ENCODE measurements around the gene CDT1. TPM values are rescaled to one million over a fixed set of nuclear protein-coding genes. Genes with fewer than 3 reads are reported as not detected.
"Not testable (repeated sequence)": the region's sequence is repeated elsewhere in the genome, so short reads cannot be mapped to it uniquely, and the experiment has no call there.

The CDT1 gene
- polyA plus RNA-seq, 3 donors = 16.6 to 23.1 (median 22.1) TPM

GRCh38 chr16:88764913-88765349, 38.7 kb upstream of the CDT1 start:
- no peak for DNase-seq

- DNase-seq = no peak
Measured at GRCh38 chr16:88766975-88767374, 36.6 kb upstream of the CDT1 start.

GRCh38 chr16:88767546-88768070, 36.0 kb upstream of the CDT1 start:
- DNase-seq = no peak

GRCh38 chr16:88768071-88768783, 35.4 kb upstream of the CDT1 start:
- DNase-seq = no peak

DNA sequence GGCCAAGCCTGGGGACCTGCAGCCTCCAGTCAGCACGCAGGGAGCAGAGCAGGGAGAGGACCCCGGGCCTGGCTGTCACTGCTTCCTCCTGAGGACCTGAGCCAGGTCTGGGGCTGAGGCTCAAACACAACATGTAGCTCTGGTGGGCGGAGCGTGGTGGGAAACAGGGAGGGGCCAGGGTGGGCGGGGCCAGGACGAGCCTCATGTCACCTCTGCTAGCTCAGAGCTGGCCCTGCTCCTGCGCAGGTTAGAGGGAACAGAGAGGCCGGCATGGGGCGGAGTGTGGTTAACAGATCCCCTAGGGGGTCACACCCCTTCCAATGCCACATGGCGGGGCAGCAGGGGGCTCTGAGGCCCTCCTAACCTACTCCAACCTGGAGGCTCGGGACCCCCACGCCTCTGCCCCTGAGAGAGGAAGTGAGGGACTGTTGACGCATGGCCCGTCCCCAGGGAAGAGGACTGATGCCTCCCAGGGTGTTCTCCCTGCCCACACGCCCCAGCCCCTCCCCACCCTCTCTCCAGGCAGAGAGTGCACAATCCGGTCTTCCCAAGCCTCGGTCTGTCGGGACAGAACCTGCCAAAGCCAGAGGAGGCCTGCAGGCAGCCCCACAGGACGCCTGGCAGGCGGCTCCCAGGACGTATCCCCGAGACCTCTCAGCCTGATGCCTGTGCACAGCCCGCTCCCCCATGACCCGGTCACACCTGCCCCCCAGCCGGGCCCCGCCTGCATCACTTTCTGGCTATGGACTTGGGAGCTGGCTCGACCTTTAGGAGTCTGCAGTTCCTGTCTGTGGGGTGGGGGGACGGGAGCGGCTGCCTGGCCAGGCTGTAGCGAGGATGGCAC, 33.8 kb upstream of the CDT1 start:
- no peak for DNase-seq

DNA sequence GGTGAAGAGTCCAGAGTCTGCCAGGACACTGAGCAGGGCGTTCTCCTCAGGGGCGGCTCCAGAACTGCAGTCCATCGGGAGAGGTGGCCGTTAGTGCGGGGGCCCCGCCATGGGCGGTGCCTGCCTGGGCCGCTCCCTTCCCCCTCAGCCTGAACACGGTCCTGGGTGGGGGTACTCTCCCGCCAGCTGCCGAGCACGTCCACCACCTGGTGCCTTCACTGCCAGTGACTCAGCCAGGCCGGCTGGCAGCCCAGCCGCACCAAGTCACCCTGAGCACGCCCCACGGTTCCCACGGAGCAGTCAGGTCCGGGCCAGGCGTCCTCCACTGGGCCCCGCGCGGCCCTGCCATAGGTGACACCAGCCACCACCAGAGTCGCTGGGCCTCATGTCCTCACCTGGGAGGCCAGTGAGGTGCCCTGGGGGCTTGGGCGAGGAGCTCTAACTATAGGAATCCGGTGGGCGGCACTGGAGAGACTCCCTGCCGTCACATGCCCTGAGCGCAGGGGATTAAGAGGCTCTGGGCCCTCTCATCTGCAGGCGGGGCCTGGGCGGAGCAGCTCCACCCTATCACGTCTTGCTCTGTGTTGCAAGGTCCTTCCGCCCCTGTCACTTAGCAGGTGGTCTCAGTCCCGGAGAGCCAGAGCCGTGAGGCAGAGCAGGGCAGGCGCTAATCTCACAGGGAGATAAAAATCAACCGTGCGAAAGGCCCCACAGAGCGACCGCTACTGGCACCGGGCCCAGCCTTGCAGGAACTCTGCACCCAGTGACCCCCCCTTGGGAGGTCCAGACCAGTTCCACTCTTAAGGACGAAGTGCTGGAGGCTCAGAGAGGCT, 32.9 kb upstream of the CDT1 start:
- DNase-seq = peak; percentile 85

- no peak for DNase-seq
Measured at GRCh38 chr16:88771294-88771772, 32.3 kb upstream of the CDT1 start.

- not testable (repeated sequence) for DNase-seq
Measured at GRCh38 chr16:88771781-88772180, 31.8 kb upstream of the CDT1 start.

GRCh38 chr16:88772871-88773811, 30.4 kb upstream of the CDT1 start:
- DNase-seq = no peak

DNA sequence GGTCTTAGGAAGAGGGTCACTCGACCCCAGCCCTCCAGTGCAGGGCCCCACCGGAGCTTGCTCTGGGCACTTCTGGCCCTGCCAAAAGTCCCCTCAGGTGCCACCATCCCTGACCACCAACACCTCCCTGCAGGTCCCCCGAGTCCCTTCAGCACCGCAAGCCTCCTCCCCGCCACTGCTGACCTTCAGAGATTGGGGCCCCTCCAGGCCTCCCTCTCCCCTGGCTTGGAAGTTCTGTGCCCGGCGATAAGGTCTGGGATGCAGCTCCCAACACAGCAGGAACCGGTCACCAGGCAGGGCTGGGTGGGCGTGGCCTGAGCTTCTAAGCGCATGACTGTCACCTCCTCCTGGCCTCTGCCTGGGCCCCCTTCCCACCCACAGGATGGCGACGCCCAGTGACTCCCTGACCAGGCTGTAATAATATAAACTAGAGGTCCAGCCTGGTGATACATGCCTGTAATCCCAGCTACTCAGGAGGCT, 29.7 kb upstream of the CDT1 start:
- DNase-seq = no peak

DNA sequence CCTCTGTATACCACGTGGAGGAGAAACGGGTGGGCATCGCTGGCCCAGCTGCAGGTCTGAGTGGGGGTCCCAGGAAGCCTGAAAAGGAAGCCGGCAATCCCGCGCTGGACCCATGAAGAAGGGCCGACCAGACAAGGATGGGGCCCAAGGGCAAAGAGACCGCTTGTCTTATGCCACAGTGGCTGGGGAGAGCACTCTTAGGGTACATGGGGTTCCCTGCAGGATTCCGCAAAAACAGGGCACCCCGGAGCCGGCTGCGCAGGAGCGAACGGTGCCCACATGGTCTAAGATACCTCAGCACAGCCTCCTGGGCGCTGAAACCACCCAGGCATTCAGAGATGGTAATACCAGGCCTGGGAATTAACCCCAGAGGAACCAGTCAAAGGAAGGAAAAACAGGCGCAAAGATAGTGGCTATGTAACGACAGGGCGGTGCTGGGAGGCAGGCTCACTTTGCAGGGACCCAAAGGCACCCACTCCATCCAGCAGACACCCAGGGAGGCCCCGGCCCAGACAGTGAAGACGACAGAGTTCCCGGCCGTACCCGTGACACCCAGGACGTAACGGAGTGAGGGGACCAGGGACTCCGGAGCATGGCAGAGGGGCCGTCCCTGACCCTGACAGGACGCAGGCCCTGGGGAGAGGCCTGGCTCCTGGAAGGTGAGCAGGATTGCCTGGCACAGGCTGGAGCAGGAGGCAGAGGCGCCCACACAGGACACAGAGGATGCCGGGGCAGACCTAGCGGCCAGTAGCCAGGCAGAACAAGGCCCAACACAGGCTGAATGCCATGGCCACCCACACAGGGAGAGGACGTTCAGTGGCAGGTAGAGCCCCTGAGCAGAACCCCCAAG, 28.8 kb upstream of the CDT1 start:
- DNase-seq = no peak

DNA sequence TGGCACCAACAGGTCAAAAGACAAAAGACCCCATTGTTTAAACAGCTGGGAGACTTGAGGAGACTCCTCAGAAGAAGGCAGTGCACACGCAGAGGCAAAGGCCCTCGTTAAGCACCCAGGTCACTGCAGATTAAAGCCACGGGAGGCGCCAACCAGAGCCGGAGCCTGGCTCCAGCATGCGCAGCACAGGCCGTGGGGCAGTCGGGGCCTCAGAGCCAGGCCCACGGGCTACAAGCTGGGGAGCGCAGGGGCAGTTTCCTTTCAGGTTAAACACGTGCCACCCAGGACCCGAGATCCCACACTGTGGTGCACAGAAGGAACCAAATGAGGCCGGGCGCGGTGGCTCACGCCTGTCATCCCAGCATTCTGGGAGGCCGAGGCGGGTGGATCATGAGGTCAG, 27.8 kb upstream of the CDT1 start:
- DNase-seq = no peak

- no peak for DNase-seq
Measured at GRCh38 chr16:88777471-88778270, 25.9 kb upstream of the CDT1 start.

GRCh38 chr16:88778271-88778525, 25.4 kb upstream of the CDT1 start:
- DNase-seq = no peak

- no peak for DNase-seq
Measured at GRCh38 chr16:88778541-88779065, 25.0 kb upstream of the CDT1 start.

DNA sequence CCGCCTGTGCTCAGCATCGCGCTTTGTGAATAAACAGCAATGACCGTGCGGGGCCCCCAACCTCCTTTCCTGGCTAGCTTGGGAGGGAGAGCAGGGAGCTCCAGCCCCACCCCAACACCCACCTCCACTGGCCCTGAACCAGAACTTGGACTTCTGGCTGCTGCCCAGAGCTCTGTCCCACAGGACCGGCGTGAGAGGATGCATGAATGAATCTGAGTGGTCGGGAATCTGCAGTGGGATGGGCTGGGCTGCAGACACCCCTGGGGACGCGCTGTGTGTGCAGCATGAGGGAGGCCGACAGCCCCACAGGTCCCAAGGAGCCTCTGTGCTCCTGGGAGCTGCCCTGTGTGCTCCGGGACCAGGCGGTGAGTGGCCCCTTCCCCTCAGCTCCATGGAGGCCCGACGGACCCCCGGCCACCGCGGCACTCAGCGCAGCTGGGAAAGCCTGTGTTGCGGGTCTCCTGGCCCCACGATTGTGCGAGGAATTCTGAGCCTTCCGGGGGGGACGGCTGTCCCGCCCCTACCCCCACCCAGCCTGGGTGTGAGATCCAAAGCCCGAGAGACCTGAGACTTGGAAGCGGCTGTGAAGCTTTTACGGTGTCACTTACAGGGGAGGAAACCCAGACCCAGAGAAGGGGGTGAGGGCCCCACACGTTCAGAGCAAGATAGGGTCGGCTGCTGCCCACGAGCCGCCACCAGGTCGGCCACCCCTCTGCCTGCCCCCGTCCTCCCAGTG, 24.0 kb upstream of the CDT1 start:
- no peak for DNase-seq

DNA sequence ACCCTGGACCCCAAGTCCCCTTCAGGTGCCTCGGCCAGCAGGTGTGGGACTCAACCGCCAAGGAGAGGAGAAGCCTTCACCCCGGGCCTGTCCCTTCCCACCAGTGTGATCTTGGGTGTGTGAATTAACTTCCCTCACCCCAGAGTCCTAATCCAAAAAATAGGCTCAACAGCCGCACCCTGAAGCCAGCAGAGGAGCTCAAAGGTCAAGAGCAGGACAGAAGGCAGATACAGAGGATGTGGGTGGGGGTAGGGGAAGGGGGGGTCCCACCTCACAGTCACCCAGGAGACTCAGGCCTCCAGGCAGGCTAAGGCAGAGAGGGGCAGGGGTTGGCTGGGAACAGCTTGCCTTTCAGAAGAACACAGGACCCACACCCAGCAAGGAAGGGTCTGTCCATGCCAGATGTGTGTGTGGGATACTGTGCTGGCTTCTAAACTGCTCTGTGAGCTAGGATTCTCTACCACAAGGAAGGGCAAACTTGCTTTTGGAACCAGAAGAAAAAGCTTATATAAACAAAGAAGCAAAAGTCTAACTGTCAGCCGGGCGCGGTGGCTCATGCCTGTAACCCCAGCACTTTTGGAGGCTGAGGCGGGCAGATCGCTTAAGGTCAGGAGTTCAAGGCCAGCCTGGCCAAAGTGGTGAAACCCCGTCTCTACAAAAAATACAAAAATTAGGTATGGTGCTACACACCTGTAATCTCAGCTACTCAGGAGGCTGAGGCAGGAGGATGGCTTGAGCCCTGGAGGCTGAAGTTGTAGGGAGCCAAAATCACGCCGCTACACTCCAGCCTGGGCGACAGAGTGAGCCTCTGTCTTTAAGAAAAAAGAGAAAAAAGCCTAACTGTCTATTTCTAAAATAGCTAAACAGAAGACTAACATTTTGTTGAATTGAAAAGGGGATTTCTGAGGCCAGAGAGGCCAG, 23.2 kb upstream of the CDT1 start:
- no peak for DNase-seq

Data from renal pelvis (tissue), 4 donors.